GM18861 (cell line): ENCODE data around the gene MAFF.

ENCODE experiments used
- ATAC-seq: cut with Tn5 transposase; IDR thresholded peaks from one replicate; pipeline ENCODE4 v1.9.1; 2021; ENCODE audit not compliant: unreplicated experiment

The MAFF gene

DNA sequence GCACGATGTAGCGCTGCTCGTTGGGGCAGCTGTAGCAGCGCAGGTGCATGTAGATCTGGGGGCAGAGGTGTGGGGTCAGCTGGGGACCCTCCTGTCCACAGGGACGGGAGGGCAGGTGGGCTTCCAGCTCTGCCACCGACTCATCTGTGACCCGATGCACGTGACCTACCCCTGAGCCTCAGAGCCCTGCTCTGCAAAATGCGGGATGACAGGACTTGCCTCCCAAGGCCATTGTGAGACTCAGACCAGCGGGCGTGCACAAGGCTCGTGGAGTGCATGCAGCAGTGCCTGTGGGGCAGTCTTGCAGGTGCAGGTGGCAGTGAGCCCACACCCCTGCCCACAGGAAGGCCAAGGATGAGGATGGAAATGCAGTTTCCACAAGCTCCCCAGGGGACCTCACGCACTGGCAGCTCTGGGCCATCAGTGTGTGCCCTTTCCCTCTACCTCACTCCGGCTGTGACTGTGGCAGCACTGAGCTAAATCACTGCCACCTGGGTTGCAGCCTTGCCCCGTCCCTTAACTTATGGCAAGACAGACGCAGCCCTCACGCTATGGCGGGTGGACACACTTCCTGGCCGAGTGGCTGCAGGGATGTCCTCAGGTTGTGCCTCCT lies 44.4 kb downstream of the MAFF start:
- ATAC-seq = no peak

DNA sequence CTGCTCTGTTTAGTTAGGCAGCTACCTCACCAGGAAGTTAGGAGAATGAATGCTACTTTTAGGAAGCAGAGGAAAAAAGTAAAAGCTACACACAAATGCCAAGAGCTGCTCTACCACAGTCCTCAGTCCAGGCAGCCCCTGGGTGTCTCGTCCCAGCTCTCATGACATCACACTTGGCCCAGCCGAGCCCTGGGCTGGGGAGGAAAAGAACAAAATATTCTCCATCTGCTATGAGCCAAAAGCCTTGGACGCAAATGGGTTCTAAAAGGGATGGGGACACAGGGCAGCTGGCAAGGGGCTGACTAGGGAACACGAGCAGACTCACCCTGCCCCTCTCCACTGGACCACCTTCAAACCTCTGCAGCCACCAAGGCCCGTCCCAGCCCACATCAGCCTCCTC lies 44.9 kb downstream of the MAFF start:
- no peak for ATAC-seq

GRCh38 chr22:38247713-38248112 lies 45.9 kb downstream of the MAFF start:
- ATAC-seq = no peak

DNA sequence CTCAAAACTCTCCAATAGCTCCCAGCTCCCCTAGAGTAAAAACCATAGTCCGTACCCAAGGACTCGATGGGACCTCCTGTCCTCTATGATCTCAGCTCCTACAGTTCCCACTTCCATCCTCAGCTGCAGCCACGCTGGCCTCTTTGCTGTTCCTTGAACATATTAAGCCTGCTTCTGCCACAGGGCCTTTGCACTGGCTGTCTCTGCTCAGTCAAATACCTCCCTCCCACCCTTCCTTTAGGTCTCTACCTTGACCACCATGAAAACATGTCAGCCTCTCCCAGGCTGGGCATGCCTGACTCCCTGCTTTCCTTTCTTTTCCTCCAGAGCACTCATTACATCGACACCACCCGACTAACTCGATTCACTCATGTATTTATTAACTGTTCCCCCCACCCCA lies 46.5 kb downstream of the MAFF start:
- ATAC-seq = no peak

GRCh38 chr22:38249301-38249700 lies 47.5 kb downstream of the MAFF start:
- no peak for ATAC-seq

- no peak for ATAC-seq
Measured at GRCh38 chr22:38249803-38250642, 48.2 kb downstream of the MAFF start.

GRCh38 chr22:38250643-38251340 lies 49.0 kb downstream of the MAFF start:
- no peak for ATAC-seq

GRCh38 chr22:38251341-38251692 lies 49.5 kb downstream of the MAFF start:
- no peak for ATAC-seq

DNA sequence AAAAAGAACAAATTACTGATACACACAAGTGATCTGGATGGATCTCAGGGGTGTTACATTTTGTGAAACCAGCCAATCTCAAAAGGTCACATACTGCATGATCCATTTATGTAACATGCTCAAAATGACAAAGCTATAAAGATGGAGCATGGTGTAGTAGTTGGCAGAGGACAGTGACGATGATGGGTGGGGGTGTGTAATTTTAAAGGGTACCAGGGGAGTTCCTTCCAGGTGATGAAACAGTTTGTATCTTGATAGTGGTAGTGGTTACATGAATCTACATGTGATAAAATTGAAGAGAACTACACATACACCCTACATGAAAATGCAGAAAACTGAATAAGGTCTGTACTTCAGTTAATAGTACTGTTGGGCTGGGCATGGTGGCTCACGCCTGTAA lies 53.9 kb downstream of the MAFF start:
- ATAC-seq = no peak

GRCh38 chr22:38257181-38257580 lies 55.4 kb downstream of the MAFF start:
- ATAC-seq = no peak

- ATAC-seq = no peak
Measured at GRCh38 chr22:38257650-38258250, 56.0 kb downstream of the MAFF start.

- no peak for ATAC-seq
Measured at GRCh38 chr22:38258895-38259294, 57.1 kb downstream of the MAFF start.

GRCh38 chr22:38259370-38259769 lies 57.6 kb downstream of the MAFF start:
- no peak for ATAC-seq

GRCh38 chr22:38260761-38261681 lies 59.2 kb downstream of the MAFF start:
- ATAC-seq = no peak

DNA sequence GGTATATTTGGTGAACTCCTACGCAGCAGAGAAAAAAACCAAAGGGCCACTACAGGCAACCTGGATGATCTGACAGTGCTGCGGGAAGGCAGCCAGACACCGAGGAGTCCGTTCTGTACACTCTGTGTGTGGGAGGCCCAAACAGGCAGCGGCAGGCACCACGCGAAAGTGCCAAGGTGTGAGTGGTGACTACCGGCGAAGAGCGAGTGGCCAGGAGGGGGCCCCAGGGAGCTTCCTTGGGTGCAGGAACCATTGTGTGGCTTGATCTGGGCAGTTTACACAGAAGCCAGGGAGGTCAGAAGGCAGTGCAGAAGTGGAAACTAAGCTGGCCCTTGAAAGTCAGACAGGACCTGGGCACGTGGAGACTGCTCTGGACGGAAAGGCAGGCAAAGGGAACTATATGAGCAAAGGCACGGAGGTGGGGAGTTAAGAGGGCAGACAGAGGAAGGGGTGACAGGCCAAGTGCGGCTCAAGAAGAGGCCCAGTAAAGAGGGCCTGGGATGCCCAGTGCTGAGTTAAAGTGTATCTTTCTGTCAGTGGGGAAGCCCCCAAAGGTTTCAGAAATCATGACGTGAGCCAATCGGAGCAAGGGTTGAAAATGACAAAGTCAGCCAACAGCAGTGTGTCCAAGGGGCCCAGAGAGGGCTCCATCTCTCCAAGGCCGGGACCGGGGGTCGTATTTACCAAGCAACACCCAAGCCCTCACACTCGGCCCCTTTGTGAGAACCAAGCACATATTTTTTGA lies 60.4 kb downstream of the MAFF start:
- no peak for ATAC-seq

GRCh38 chr22:38264322-38264843 lies 62.6 kb downstream of the MAFF start:
- no peak for ATAC-seq
